ENCODE data around the gene STARD5.

STARD5 gene

DNA sequence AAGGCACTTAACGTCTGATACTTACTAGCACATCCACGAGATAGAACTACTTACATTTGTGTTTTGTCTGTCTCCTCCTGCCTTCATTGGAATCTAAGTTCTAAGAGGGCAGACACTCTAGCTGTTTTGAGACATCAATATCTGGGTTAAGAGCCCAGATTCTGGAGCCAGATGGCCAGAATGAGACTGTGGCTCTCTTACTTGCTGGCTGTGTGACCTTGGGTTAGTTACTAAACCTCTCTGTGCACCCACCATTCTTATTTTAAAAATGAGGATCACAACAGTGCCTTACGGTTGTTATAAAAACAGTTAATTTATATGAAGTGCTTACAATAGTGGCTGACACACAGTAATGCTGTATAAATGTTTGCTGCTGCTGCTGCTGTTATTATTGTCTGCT lies 7.7 kb downstream of the STARD5 start:
- DNase-seq = no peak
- in situ Hi-C loops (cut with HindIII; ENCODE audit: low pct_ligation_motif_present, low pct_unique_long_range_greater_than_20kb, low sequenced_read_pairs) = no loop called here

DNA sequence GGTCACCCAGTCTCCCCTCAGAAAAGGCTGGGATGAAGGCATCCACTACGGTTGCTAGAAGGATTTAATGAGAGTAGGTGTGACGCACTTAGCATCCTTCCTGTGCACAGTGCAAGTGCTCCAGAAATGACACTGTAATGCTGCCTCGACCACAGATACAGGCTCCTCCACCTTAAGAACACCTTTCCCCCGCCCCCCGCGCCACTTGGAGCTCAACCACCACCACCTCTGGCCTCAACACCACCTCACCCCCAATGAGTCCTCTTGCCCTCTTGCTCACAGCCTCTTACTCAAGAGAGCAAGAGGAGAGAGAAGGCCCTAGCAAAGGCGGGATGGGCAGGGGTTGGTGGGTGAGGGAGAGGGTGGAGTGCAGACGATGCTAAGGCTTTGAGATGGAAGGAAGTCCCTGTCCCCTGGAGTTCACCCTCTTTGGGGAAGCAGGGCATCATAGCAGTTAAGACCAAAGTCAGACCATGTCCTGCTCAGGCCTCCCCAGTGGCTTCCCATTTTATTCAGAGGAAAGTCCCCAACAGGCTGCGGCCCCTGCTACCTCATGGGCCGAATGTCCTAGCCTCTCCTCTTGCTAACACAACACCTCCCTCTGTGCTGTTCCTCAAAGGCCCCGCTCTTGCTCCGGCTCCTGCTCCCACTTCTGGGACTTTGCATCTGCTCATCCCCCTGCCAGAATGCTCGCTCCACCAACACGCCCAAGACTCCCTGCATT lies 8.3 kb downstream of the STARD5 start:
- in situ Hi-C loops (cut with HindIII; ENCODE audit: low pct_ligation_motif_present, low pct_unique_long_range_greater_than_20kb, low sequenced_read_pairs) = no loop called here
- no peak for DNase-seq

DNA sequence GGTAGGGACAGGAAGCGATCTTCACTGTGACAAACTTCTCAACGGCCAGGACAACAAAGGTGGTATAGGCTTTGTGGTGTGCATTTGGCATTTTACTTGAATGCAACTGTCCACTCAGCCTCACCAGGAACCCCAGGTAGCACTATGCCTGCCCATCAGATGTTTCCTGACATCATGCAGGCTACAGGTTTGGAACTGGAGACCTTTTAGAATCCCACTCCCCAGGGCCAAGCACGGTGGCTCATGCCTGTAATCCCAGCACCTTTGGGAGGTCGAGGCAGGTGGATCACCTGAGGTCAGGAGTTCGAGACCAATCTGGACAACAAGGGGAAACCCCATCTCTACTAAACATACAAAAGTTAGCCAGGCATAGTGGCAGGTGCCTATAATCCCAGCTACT lies 9.6 kb downstream of the STARD5 start:
- DNase-seq = no peak
- in situ Hi-C loops (cut with HindIII; ENCODE audit: low pct_ligation_motif_present, low pct_unique_long_range_greater_than_20kb, low sequenced_read_pairs) = no loop called here

DNA sequence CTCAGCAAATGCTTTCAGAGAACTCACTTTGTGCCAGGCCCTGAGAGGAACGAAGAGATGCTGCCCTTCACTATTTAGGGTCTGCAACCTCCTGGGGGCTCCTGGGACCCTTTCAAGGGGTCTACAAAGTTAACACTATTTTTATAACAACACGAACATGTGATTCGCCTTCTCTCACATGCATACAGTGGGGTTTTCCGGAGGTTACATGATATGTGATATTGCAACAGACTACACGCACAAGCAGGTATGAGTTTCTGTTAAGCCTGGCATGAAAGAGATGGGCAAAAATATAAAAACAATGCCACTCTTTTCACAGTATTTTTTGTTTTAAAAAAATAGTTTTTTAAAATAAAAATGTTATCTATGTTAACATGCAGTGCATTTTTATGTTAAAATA lies 10.3 kb downstream of the STARD5 start:
- DNase-seq = no peak
- in situ Hi-C loops (cut with HindIII; ENCODE audit: low pct_ligation_motif_present, low pct_unique_long_range_greater_than_20kb, low sequenced_read_pairs) = no loop called here

DNA sequence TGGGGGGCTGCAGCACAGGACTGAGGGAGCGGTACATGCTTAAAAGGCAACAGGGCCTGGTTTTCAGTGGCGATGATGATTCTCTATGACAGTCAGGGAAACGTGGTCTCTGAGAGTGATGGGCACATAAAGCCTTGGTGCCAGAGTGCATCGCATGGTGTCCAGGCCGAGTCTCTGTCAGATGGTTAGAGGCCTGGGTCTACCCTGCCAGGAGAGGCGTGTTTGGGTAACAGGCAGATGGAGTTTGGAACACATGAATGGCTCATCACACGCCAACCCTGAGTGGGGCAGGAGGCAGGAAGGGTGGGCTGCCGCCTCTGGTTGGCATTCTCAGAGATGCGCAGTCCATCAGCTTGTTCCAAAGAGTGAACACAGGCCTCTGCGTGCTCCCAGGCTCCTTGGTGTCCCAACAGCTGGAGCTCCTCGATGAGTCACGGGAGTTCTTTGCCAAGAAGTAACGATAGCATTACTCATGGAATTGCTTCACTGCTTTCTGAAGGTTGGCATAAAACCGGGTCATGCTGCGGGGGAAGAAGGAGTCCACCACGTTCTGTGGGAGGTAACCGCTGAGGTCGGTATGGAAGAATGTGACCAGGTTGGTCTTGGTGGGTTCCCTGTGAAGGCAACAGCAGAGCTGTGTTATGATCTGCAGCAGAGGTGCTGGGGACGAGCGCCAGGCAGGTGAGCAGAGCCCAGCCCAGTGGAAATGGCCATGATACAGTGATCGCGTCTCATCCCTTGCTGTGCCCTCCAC lies 11.0 kb downstream of the STARD5 start:
- DNase-seq = peak; percentile 98
- in situ Hi-C loops (cut with HindIII; ENCODE audit: low pct_ligation_motif_present, low pct_unique_long_range_greater_than_20kb, low sequenced_read_pairs) = no loop called here

DNA sequence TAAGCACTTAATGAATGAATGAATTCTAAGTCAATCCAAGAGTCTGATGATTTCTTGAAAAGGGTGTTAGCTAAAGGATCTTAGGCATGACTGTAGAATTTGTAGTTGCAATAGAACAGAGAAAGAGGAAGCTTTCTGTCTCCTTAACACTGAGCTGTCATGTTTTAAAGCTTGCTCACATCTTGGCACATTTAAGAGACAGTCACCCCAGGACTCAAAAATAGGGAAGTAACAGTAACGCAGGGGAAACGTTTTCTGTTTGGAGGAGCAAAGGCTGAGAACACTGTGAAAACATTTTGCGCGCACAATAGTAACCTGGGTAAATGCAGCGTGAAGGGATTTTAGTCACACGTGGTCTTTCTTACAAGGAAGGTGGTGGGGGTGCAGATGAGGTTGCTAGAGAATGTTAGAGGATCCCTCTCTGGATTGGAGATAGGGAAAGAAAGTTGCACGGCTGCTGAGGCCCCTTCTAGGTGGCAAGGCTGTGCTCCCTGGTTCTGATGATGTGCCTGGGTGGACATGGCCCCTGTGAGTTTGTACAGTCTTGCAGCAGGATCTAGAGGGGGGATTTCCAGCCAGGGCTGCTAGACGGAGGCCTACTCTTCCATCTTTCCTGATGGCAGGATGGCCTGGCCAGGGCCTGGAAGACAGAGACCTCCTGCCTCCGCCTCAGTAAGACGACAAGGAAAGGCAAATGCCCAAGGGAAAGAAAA lies 12.0 kb downstream of the STARD5 start:
- in situ Hi-C loops (cut with HindIII; ENCODE audit: low pct_ligation_motif_present, low pct_unique_long_range_greater_than_20kb, low sequenced_read_pairs) = no loop called here
- DNase-seq = no peak

DNA sequence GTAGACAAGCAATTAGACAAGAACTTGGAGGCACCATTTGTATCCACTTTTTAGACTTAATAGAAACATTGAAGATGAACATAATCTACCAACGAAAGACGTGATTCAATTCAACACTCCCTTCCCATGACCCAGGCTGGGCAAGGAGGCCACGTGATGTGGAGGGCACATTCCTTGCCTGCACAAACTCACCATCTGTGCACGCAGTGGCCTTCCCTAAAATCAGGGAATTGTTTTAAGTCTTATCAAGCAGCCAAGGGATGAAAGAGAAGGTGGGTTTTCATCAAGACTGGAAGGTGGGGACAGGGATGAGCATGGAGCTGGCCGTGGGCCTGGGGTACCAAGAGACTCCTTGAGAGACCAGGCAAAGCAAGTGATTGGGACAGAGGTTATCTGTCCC lies 13.5 kb downstream of the STARD5 start:
- no peak for DNase-seq
- in situ Hi-C loops (cut with HindIII; ENCODE audit: low pct_ligation_motif_present, low pct_unique_long_range_greater_than_20kb, low sequenced_read_pairs) = no loop called here

DNA sequence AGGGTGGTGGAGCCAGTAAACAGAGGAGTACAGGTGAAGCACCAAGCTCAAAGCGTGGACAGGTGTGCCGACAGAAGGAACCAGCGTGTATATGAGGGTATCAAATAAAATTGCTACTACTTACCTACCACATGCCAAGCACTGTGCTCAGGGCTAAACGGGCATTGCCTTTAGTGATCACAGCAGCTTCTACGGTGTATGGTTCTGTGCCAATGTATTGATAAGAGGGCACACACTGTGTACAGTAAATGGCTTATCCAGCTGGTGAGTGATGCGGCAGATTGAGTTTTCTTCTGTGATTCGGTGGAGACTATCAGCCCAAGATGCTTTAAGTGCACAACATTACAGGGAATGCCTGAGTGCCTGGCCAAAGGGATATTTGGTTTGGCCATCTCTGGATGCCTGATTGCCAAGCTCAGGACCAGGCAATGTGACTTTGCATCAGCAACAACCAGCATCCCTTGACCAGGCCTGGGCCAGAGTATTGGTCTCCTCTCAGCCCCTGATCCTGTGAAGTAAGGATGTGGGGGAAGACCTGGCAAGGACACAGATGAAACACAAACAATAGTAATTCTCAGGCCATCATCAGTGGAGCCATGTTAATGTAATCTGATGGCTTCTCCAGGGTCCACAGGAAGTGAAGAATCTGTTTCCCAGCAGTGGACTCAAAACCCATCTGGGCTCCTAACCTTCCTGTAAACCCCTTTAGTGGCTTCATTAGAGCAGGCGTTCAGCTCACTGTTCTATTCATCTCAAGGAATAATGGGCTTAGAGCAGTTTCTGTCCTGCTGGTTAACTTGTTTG lies 14.1 kb downstream of the STARD5 start:
- DNase-seq = no peak
- in situ Hi-C loops (cut with HindIII; ENCODE audit: low pct_ligation_motif_present, low pct_unique_long_range_greater_than_20kb, low sequenced_read_pairs) = no loop called here

DNA sequence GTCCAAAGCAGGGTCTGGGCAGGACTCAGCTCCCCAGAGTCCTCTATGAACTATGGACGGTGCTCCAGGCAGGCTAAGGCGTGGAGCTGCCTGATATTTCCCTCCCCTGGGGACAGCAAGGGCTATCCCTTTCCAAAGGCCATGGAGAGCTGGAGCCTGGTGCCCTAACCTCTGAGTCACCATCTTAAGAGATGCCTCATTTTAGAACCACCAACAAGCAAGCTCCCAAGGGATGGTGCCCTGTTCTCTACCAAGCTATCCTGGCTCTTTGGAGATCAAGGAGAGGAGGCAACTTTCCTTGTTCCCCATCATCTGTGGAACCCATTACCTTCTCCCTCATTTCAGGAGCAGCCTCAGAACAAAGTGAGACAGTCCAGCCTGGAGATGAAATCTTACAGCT lies 15.7 kb downstream of the STARD5 start:
- no peak for DNase-seq
- in situ Hi-C loops (cut with HindIII; ENCODE audit: low pct_ligation_motif_present, low pct_unique_long_range_greater_than_20kb, low sequenced_read_pairs) = no loop called here

DNA sequence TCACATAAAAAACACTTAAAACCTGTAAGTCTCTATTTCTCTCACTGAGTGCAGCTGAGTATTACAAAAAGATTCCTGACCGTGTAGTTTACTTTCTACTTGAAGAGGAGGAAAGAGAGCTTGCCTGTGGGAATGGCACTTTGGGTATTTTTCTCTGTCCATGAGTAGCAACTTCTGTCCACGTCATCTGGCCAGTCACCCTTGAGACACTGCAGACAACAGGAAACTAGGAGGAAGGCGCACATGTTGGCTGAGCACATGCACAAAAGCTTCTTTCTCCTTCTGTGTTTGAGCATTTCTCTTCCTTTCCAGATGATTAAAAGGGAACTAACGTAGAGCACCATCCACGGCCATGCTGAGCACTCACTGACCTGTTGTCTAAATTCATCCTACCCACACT lies 19.7 kb downstream of the STARD5 start:
- no peak for DNase-seq
- in situ Hi-C loops (cut with HindIII; ENCODE audit: low pct_ligation_motif_present, low pct_unique_long_range_greater_than_20kb, low sequenced_read_pairs) = no loop called here

DNA sequence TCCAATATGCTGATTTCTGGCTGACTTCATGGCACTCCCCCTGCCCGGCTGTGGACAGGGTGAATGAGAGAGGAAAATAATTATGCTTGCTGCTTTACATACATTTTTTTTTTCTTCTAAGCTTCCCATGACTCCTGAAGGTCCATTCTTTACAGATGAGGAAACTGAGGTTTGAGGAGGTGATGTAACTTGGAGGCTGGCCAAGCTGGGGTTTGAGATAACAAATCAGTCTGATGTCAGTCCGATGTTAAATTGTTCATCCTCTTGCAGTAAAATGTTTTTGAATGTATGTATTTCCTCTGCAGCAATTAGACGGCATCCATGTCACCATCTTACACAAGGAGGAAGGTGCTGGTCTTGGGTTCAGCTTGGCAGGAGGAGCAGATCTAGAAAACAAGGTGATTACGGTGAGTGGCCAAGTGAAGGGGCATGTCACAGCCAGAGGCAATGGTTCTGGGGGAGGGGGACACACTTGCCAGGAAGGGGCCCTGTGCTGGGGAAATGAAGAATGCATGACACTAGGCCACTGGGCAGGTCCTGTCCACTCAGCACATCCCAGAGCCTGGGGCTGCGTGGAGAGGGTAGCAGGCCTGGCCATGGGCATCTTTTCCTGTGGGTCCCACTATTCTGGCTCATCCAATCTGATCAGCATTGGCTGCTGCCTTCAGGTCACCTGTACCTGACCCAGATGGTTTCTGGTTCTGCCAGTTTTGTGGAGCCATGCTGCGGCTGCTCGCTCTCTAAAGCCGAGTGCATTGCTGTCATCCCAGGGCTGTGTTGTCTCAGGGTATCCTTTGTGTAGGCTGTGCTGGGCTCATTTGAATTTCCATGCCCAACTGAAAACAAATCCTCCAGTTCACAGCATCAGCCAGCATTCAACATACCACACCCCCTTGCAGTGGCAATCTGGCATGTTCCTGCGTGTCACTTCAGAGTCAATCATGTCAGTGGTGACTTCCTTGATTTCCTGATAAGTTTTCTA lies 20.4 kb downstream of the STARD5 start:
- in situ Hi-C loops (cut with HindIII; ENCODE audit: low pct_ligation_motif_present, low pct_unique_long_range_greater_than_20kb, low sequenced_read_pairs) = no loop called here
- DNase-seq = no peak

DNA sequence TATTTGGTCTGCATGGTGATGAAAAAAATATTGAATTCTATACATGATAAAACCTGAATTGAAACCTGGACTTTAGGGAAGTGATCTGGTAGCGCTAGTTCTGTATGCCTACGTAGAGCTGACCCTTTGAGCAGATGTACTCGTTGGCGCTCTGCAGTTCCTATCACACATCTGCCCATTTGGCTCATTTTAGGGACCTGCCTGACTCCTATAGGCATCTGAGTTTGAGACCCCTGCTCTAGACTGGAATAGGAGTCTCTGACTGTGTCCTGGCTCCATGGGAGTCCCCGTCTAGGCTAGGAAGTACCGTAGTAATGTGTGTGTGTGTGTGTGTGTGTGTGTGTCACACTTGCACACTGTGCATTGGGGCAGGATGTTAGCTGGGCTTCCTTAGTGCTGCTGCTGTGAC lies 21.2 kb downstream of the STARD5 start:
- in situ Hi-C loops (cut with HindIII; ENCODE audit: low pct_ligation_motif_present, low pct_unique_long_range_greater_than_20kb, low sequenced_read_pairs) = no loop called here
- no peak for DNase-seq

DNA sequence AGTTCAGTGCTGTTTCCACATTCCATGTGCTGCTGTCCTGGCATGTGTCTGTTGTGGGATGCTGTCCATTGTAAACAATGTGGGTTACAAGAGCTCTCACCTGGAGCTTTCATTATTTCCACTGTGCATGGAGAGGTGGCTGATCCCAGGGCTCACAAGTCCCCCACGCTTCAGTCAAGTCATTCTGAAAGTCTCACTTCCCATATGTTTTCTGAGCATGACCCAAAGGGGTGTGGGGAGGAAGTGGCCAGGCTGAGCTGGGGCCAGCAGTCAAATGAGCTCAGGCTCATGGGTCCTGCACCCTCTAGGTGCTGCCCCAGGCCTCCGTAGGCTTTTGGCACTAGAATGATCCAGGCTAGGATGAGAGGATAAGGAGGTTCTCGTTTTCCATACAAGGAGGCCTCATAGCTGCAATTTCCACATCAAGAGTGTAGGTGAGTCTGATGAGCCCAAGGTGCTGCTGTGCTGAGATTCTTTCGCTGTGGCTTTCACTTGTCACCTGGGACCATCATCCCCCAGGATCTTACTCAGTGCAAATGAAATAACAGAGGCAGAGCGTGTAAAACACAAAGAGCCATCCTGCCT lies 22.0 kb downstream of the STARD5 start:
- in situ Hi-C loops (cut with HindIII; ENCODE audit: low pct_ligation_motif_present, low pct_unique_long_range_greater_than_20kb, low sequenced_read_pairs) = no loop called here
- no peak for DNase-seq

DNA sequence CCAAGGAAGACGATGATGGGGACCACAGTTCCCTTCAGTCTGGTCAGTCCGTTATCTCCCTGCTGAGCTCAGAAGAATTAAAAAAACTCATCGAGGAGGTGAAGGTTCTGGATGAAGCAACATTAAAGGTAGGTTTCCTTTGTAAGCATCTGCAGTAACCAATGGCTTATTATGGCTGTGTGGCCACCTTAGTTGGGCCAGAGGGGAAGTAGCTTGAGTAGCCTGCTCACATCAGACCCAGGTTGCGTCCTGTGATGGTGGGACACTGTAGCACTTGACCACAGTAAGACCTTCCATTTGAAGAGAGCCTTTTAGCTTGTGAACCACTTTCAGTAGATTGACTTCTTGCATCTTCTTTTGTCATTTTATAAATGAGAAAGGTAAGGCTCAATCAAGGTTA lies 22.6 kb downstream of the STARD5 start:
- no peak for DNase-seq
- in situ Hi-C loops (cut with HindIII; ENCODE audit: low pct_ligation_motif_present, low pct_unique_long_range_greater_than_20kb, low sequenced_read_pairs) = no loop called here

DNA sequence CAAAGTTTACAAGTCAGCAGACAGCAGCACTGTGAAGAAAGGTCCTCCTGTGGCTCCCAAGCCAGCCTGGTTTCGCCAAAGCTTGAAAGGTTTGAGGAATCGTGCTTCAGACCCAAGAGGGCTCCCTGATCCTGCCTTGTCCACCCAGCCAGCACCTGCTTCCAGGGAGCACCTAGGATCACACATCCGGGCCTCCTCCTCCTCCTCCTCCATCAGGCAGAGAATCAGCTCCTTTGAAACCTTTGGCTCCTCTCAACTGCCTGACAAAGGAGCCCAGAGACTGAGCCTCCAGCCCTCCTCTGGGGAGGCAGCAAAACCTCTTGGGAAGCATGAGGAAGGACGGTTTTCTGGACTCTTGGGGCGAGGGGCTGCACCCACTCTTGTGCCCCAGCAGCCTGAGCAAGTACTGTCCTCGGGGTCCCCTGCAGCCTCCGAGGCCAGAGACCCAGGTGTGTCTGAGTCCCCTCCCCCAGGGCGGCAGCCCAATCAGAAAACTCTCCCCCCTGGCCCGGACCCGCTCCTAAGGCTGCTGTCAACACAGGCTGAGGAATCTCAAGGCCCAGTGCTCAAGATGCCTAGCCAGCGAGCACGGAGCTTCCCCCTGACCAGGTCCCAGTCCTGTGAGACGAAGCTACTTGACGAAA lies 24.2 kb downstream of the STARD5 start:
- in situ Hi-C loops (cut with HindIII; ENCODE audit: low pct_ligation_motif_present, low pct_unique_long_range_greater_than_20kb, low sequenced_read_pairs) = no loop called here
- no peak for DNase-seq

DNA sequence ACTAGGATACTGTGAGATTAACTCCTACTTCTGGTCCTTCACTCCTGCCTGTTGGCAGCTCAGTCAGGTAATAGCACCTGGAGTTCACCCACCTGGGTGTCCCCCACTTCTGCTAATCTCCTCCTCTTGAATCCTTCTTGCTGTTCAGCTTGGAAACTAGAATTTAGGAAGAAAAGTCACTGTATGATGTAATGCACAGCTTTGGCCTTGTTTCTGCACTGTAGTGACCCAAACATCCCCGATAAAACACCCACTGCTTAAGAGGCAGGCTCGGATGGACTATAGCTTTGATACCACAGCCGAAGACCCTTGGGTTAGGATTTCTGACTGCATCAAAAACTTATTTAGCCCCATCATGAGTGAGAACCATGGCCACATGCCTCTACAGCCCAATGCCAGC lies 24.8 kb downstream of the STARD5 start:
- DNase-seq = no peak
- in situ Hi-C loops (cut with HindIII; ENCODE audit: low pct_ligation_motif_present, low pct_unique_long_range_greater_than_20kb, low sequenced_read_pairs) = no loop called here

DNA sequence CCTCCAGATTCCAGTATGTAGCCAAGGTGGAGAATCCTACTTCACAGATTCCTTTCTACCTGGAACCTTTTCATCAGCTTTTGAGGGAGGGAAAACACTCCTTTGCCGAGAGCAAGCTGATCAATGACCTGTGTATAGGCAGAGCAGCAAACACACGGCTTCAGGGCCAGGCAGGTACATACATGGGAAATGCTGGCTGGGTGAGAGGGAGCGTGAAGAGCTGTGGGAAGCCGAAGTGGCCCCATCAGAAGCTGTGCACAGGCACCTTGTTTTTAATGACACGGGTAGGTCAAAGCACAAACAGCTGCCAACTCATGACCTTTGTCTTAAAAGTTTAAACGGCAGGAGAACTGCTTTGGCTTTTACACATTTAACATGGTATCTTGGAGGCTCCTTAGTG lies 25.3 kb downstream of the STARD5 start:
- DNase-seq = no peak
- in situ Hi-C loops (cut with HindIII; ENCODE audit: low pct_ligation_motif_present, low pct_unique_long_range_greater_than_20kb, low sequenced_read_pairs) = no loop called here
